ENCODE measurements around the gene ZFP36. TPM values are rescaled to one million over a fixed set of nuclear protein-coding genes. Genes with fewer than 3 reads are reported as not detected.

ZFP36 gene
- total and polyA plus RNA-seq, 10 donors, result 63.2 to 396 (median 165) TPM

DNA sequence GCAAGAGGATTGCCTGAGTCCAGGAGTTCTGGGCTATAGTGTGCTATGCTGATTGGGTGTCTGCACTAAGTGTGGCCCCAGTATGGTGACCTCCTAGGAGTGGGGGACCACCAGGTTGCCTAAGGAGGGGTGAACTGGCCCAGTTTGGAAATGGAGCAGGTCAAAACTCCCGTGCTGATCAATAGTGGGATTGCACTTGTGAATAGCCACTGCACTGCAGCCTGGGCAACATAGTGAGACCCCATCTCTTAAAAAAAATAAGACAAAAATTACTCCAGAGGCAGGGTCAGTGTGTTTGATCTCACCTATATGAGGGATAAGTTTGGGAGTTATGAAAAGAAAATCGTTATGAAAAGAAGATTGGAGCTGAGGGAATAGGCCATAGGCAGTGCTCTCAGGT, 37.4 kb upstream of the ZFP36 start:
- peak overlapping the region in 5 of 8 donors; percentile 16 to 65 (median 59) for H3K27ac ChIP-seq
- H3K9me3 ChIP-seq, result no peaks in the 10 kb centered on the region
- no peak overlapping the region for H3K4me3 ChIP-seq
- H3K36me3 ChIP-seq, result peaks cover 0 to 100% (median 36%) of the 10 kb centered on the region in 6 donors
- DNase-seq, result no peak
- peaks cover 0 to 58% (median 28%) of the 10 kb centered on the region in 6 donors for H3K4me1 ChIP-seq
- TF ChIP-seq POLR2AphosphoS5 (IDR thresholded peaks at IDR 0.05) (no peak), POLR2A (IDR thresholded peaks at IDR 0.05) (no peak)
- TF ChIP-seq, protein P1, sequence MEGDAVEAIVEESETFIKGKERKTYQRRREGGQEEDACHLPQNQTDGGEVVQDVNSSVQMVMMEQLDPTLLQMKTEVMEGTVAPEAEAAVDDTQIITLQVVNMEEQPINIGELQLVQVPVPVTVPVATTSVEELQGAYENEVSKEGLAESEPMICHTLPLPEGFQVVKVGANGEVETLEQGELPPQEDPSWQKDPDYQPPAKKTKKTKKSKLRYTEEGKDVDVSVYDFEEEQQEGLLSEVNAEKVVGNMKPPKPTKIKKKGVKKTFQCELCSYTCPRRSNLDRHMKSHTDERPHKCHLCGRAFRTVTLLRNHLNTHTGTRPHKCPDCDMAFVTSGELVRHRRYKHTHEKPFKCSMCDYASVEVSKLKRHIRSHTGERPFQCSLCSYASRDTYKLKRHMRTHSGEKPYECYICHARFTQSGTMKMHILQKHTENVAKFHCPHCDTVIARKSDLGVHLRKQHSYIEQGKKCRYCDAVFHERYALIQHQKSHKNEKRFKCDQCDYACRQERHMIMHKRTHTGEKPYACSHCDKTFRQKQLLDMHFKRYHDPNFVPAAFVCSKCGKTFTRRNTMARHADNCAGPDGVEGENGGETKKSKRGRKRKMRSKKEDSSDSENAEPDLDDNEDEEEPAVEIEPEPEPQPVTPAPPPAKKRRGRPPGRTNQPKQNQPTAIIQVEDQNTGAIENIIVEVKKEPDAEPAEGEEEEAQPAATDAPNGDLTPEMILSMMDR (IDR thresholded peaks at IDR 0.05 in 8 of 11, conservative IDR thresholded peaks at IDR 0.05 in 3 of 11), result no peak
- H3K27me3 ChIP-seq (replicated peaks in 1 of 7), result no peaks in the 10 kb centered on the region
- intact Hi-C loops (cut with DNase I; ENCODE audit: low total_unique reads), result no loop called here
- WGBS, 5 donors, result 82 to 97% (median 92%) methylated on average over 2 of the region's 2 CpGs

DNA sequence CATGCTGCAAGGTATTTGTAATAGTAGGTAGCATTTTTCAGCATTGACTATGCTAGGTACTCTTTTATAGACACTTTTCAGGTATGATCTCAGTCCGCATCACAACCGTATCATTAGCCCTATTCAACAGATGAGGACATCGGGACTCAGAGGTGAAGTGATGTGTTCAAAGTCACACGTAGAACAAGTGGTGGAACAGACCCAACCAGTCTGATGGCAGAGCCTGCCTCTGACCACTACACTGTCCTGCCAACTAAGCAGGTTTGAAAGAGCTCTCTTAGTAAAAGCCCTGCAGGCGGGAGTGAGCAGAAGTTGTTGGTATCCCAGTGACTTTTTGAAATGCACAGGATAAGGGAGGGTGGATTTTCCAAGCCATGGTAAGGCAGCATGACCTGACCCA, 35.9 kb upstream of the ZFP36 start:
- Histone ChIP-seq H3K27ac (peak overlapping the region in 6 of 8 donors; percentile 20 to 91 (median 72)), H3K27me3 (replicated peaks in 1 of 7) (no peaks in the 10 kb centered on the region), H3K4me1 (peaks cover 0 to 65% (median 27%) of the 10 kb centered on the region in 6 donors), H3K9me3 (no peaks in the 10 kb centered on the region), H3K36me3 (peaks cover 0 to 100% (median 40%) of the 10 kb centered on the region in 6 donors), H3K4me3 (no peak overlapping the region)
- WGBS, 5 donors, result 94 to 96% (median 95%) methylated on average over 5 of the region's 5 CpGs
- intact Hi-C loops (cut with DNase I; ENCODE audit: low total_unique reads), result no loop called here
- no peak for TF ChIP-seq POLR2AphosphoS5 (IDR thresholded peaks at IDR 0.05)
- no peak for TF ChIP-seq POLR2A (IDR thresholded peaks at IDR 0.05)
- TF ChIP-seq, protein P1 (IDR thresholded peaks at IDR 0.05 in 8 of 11, conservative IDR thresholded peaks at IDR 0.05 in 3 of 11), result no peak
- no peak for DNase-seq

DNA sequence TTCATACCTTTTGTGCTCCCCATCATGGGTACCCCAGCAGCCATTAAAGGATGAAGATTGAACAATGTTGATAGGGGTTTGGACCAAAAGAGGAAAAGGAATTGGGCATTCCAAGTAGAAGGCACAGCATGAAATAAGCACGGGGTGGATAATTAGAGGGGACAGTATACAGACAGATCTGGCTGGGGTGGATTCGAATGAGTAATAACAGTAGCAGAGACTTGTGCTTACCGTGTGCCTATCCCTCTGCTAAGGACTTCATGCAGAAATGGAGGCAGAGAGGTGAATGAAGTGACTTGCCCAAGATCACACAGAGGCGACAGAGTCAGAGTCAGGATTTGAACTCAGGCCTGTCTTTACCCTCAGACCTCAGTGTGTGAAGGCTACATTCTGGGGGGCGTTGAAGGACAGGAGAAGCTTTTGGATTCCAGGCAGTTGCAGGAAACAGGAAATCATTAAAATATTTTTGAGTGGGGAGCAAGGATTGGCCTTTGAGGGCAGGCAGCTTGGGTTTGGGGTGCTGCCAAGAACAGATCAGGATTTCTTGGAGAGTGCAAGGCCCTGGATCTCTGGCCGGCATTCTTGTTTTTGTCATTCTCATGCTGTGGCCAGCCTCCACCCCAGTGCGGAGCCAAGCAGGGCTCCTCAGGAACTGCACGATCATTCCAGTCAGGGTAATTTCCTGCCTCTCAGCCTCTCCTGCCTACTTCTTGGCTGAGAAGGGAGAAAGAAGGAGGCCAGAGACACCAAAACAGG, 34.4 kb upstream of the ZFP36 start:
- Histone ChIP-seq H3K4me3 (no peak overlapping the region), H3K36me3 (peaks cover 3 to 100% (median 52%) of the 10 kb centered on the region in 6 donors), H3K4me1 (peaks cover 0 to 65% (median 27%) of the 10 kb centered on the region in 6 donors), H3K9me3 (no peaks in the 10 kb centered on the region), H3K27ac (peak overlapping the region; percentile 51 to 91 (median 88)), H3K27me3 (replicated peaks in 1 of 7) (no peaks in the 10 kb centered on the region)
- no peak for DNase-seq
- WGBS, 5 donors, result 48 to 76% (median 64%) methylated on average over 8 of the region's 8 CpGs
- TF ChIP-seq POLR2A (IDR thresholded peaks at IDR 0.05) (no peak), POLR2AphosphoS5 (IDR thresholded peaks at IDR 0.05) (peak in 2 of 3 donors; percentile 72 to 74)
- TF ChIP-seq, protein P1 (IDR thresholded peaks at IDR 0.05 in 8 of 11, conservative IDR thresholded peaks at IDR 0.05 in 3 of 11), result peak in 1 of 11 experiments; percentile 5
- intact Hi-C loops (cut with DNase I; ENCODE audit: low total_unique reads), result no loop called here

DNA sequence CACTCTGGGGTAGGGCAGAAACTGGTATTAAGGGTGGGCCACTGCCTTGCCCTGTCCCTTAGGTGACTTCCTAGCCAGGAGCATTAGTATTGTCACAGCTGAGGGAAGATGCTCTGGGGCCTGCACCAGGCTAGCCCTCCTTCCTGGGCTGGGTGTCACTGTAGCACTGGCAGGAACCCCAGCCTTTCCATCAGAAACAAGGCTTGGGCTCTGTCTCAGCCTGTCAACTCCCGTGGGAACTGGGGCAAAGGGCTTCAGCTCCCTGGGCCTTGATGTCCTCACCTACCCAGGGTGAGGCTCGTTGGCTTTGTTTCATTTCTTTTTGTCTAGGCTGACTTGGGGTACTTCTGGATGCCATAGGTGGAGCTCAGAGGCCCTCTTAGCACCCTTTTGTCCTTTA, 33.7 kb upstream of the ZFP36 start:
- TF ChIP-seq, protein P1 (IDR thresholded peaks at IDR 0.05 in 8 of 11, conservative IDR thresholded peaks at IDR 0.05 in 3 of 11), result no peak
- TF ChIP-seq POLR2AphosphoS5 (IDR thresholded peaks at IDR 0.05) (no peak), POLR2A (IDR thresholded peaks at IDR 0.05) (no peak)
- peaks cover 6 to 100% (median 59%) of the 10 kb centered on the region in 6 donors for H3K36me3 ChIP-seq

More for the DNA sequence above, 33.7 kb upstream of the ZFP36 start:
- no peaks in the 10 kb centered on the region for H3K27me3 ChIP-seq (replicated peaks in 1 of 7)
- peaks cover 0 to 64% (median 27%) of the 10 kb centered on the region in 6 donors for H3K4me1 ChIP-seq
- H3K4me3 ChIP-seq, result no peak overlapping the region
- H3K9me3 ChIP-seq, result no peaks in the 10 kb centered on the region
- intact Hi-C loops (cut with DNase I; ENCODE audit: low total_unique reads), result no loop called here
- peak overlapping the region; percentile 51 to 91 (median 88) for H3K27ac ChIP-seq
- WGBS, 5 donors, result 61 to 83% (median 77%) methylated on average over 2 of the region's 2 CpGs
- DNase-seq, result no peak
